NCI-H128 (cell line): ENCODE data around the gene TBC1D22A.

Source experiments
- DNase-seq: peaks from one replicate; lab custom pipeline; 2025; ENCODE audit not compliant: unreplicated experiment; lab: John Stamatoyannopoulos, UW

The TBC1D22A gene

DNA sequence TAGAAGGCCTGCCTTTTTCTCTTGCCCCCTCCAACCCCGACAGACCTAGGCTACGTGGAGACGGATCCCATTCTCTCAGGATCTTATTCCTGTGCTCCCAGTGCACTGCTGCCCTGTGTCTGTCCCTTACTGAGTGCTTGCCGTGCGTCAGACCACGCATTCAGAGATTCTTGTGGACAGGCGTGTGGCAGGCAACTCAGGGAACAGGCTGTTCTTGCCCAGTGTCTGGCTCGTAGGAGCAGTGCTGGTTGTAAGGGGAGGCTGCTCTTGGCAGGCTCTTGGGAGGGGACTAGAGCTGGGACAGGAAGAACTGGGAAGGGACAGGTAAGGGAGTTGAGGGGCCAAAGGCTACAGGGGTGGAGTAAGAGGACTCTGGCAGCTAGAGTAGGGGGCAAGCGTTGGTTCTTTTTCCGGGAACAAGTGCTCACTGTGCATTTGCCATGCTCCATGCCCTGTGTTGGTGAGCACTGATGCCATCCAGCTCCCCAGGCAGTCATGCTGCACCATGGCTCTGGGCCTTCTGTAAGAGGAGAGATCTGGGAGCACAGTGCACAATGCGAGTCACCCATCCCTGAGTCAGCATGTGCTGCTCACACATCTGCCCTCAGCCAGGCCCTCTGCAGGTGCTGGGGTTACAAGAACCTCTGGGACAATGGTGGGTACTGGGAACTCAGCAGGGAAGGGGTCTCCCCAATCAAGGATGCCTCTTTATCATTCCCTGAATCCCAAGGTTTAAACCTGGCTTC, 119.1 kb downstream of the TBC1D22A start:
- no peak for DNase-seq

DNA sequence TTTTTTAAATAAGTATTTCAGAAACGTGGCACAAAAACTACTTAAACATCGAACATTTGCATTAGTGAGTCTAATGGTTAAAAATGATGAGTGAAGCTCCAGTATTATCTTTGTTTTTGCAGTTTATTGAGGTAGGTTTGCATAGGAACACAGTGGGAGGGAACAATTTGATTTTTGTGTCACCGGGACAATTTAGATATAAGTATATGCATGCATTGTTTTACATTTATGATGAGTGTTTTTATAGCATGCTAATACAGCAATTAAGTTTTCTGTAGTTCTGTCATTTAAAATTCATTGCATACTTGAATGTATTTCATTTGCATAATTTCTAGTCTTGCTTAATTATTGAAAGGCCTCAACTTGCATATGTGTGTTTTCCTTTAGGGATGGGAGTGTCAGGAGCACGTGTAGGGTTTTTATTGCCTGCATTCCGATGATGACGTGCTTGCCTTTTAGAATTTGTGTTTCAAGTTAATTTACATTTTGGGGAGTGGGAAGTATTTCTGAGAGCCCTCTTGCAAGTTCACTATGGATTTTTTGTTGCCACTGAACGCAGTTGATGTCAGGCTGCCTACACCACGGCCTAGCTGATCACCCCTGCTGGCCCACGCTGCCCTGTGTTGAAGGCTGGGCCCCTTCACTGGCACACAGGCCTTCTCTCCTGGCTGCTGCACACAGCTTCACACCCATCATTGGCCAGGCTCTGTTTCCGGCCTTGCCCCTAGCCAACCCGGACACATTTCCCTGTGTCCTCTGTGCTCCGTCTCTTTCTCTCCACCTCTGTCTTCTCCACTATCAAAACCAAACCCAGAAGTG, 120.9 kb downstream of the TBC1D22A start:
- DNase-seq, result no peak

DNA sequence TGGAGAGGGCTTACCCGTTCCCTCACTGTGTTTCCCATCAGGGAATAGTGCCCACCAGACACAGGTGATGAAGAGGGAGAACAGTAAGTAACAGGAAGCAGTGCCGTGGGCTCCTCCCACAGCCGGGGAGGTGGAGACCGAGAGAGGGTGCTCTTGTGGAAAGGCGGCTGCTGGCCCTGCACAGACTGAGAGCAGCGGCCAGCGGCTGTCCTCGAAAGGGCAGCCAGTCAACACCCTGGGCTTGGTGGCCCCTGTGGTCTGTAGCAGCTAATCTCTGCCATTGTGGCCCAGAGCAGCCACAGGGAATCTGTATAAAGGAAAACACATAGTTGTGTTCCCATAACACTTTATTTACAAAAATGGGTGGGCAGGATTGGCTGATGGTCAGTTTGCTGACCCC, 121.9 kb downstream of the TBC1D22A start:
- DNase-seq, result no peak

DNA sequence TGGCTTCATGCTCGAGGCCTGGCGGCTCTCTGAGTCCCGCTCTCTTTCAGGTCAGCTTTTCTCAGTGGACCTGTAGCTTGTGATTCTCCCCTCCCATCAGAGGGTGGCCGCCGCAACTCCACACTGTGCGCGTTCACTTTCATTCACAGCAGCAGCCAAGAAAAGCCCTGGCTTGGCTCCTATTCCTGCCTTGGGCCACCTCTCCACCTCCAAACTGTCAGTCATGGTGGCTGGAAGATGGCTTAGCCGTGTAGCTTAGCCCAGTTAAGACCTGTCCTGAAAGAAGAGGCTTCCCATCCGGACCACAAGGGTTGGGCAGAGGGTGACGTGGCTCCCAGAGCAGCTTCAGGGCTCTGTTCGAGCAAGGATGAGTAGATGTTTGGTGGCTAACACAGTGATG, 125.5 kb downstream of the TBC1D22A start:
- DNase-seq, result no peak

DNA sequence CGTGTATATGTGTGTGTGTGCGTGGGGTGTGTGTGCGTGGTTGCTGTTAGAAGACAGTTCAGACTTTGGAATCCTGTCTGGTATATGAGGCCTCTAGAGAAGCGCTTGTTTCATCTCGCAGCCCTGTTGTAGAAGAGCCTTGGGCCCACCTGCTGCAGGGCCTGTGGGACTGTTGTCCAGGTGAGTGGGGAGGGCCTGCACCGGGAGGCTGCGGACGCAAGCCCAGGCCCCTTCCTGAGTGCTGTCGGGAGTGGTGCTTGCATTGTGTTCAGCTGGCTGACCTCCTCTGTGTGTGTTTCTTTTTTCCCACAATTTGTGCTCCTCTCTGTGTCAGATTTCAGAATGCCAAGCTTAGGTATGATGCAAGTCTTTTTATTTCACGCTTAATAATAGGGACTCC, 128.4 kb downstream of the TBC1D22A start:
- DNase-seq, result no peak

DNA sequence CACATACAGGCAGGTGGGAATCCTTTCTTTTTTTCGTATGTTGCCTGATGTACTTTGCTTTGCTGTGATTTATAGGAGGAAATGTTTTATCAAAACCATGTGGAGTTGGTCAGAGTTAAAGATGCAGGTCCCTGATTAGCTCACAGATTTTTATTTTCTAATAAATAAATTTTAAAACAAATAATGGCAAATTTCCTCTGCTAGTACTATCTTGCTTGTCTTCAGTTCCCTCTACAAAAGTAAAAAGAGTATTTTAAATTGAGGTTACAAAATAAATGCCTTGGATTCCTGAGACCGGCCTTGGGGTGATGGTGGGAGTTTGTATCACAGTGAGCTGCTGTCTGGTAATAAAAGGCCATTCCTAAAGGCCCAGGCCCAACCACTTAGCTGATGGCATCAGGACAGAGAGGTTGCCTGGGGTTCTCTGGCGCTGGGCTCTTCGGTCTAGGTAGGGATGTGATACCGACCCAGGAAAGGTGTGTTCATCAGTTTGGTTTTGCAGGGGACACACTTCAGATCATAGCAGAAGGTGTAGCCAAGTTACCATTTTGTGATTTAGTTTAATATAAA, 129.0 kb downstream of the TBC1D22A start:
- no peak for DNase-seq

DNA sequence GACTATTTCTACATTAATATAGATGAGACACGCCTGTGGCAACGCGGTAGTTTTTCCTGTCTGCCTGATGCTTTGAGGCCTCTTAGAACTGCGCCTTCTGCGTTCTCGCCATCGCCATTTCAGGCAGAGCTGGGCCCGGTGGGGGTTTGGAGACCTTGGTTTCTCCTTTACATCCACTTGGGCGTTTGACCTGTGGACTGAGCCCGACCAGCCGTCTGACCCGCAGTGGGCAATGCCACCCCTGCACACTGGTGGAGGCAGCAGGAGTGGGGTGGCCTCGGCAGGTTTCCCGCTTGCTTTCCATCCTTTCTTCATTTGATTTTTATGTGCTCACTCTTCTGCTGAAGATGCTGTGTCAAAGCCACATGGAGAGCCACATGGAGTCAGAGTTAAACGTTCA, 130.4 kb downstream of the TBC1D22A start:
- DNase-seq, result no peak

DNA sequence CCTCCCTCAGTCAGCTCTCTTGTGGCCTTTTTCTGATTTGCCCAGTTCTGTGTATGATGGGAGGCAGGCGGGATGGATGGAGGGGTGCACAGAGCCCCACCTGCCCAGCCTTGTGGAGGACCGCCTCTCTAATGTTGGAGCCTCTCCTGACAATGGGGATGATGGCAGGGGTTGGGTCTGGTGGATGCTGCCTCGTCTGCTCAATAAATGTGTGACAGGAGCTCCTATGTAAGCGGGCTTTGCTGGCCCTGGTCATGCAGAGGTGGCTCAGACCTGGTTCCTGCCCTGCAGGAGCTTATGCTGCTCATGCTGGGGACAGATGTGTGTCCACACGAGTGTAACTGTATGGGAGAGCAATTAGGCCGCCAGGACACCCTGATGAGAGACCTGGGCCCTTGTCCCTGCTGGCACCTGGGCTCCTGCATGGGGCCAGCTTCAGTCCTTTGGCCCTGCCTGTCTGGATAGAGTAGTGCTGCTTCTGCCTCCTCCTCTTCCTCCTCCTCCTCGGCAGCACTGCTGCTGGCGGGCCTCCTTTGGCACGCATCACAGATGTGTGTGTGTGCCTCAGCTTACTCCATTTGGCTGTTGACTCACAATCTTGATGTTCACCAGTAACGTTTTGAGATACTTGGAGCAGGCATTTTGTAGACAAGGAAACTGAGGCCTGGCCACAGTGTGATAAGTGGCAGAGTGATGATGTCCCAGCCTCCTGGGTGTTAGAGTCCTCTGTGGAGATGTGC, 131.0 kb downstream of the TBC1D22A start:
- no peak for DNase-seq

DNA sequence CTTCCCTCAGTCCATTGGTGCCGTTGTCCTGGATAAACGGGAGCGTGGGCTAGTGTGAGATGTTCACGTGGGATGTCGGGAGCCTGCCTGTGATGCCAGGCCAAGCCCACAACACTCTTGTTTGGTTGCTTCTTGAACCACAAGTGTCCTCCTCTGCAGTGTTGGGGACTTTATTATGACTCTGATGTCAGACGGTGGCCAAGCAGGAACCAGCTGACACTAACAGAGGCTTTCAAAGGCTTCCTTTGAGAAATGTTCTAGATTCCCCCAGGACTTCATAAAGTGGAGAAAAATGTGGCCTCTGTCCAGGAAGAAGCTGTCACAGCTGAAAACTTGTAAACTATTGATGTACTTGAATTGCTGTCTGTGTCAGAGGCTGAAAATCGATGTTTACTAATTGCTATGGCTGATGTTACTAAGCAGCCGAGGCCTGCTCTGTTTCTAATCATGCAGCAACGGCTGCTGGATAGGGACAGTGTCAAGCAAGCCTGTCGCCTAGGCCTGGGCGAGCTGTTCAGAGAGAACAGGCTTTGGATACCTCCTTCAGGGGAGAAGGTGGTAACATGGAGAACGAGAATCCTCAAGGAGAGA, 131.7 kb downstream of the TBC1D22A start:
- no peak for DNase-seq

DNA sequence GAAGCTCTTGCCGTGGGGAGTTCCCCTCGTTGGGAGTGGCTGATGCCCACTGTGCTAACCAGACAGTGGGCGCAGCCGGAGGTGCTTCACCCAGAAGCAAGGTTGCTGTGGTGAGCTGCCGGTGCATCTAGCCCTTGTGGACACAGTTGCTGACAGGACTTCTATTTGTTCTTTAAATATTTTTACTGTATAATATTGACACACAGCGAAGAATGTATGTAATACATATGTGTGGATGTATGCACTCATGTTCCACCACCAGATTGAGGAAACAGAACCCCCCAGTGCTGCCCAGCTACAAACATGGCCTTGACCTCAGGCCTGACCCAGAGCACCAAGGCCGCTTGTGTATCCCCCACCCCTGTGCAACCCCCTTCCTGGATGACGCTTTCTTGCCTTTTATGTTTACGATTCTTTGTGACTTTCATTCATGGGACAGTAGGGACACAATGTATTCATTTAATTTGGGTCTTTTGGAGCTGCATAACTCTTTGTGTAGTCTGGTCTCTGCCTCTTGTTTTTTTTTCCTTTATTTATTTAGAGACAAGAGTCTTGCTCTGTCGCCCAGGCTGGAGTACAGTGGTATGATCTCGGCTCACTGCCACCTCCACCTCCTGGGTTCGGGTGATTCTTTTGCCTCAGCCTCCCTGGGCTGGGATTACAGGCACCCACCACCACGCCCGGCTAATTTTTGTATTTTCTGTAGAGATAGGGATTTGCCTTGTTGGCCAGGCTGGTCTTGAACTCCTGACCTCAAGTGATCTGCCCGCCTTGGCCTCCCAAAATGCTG, 132.6 kb downstream of the TBC1D22A start:
- no peak for DNase-seq

DNA sequence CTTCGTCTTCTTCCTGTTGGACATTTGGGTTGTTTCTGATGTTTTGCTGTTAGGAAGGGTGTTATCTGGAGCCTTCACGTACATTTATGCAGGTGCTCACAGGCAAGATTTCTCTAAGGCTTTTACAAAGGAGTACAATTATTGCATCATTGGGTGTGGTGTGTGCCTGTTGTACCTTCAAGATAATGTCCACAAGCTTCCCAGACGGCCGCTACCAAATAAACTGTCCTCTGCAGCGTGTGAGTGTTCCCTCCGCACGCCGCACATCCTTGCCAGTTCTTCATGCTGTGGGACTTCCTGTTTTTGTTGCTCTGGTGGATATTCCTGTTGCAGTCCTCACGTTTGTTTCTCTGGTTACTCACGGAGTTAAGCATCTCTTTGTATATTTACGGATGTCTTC, 133.3 kb downstream of the TBC1D22A start:
- no peak for DNase-seq

DNA sequence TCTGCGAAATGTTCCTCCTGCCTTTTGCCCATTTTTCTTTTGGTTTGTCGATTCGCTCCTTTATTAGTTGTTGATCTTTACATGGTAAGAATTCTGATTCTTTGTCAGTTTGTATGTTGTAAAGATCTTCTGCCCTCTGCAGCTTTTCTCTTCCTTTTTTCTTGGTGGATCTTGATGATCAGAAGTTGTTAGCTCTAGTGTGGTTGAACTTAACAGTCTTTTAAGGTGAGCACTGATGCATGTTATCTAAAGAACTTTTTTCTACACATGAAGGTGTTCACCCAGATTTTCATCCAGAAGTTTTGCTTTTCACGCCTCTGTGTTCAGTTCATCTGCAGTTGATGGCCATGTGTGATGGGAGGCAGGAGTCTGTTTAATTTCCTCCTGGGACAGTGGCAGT, 133.7 kb downstream of the TBC1D22A start:
- DNase-seq, result no peak

DNA sequence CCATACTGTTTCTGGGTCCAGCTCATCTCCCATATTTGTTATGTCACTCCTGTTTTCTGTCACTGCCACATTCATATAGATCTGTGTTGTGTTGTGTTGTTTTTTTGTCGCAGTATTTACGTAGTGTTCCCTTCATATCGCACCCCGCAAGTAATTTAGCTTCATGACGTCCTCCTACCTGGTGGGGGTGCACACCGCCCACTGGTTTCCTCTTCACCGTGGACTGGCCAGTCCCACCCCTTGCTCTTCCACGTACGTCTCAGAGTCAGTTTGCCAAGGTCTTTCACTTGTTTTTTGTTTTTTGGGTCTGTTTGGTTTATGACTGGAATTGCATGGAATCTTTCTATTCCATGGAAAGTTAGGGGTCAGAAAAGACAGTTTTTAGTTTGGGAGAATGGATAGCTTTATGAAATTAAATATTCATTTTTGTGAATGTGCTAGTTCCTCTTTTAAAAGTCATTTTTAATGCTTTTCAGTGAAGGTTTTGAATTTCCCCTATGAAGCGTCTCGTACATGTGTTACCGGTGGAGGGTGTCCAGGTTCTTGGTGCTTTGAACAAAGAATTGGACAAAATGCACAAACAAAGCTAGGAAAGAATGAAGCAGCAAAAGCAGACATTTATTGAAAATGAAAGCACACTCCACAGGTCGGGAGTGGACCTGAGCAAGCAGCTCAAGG, 134.3 kb downstream of the TBC1D22A start:
- DNase-seq, result no peak

DNA sequence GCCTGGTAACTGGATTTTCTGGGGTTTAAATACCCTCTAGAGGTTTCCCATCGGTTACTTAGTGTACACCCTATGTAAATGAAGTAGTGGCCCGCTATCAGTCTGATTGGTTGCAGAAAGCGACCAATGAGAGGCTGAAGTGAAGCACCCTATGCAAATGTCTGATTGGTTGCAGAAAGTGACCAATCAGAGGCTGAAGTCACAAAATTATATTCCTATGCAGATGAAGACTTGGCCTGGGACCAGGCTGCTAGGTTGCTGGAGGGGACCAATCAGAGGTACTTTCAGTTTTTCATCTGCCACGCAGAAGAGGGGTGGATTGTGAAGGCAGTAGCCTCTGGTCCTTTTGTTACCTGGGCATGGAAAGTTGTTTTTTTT, 134.8 kb downstream of the TBC1D22A start:
- no peak for DNase-seq

DNA sequence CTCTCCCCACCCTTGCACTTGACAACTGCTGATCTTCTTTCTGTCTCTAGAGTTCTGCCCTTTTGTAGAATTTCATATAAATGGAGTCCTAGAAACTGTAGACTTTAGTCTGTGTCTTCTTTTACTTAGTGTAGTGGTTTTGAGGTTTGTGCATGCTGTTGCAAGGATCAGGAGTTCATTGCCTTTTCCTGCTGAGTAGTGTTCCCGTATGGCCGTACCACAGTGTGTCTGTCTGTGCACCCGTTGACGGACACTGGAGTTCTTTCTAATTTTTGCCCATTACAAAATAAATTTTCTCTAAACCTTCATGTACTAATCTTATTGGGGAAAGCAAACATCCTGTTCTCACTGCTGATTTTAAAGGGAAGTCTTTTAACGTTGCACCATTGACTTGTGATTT, 138.1 kb downstream of the TBC1D22A start:
- DNase-seq, result no peak

DNA sequence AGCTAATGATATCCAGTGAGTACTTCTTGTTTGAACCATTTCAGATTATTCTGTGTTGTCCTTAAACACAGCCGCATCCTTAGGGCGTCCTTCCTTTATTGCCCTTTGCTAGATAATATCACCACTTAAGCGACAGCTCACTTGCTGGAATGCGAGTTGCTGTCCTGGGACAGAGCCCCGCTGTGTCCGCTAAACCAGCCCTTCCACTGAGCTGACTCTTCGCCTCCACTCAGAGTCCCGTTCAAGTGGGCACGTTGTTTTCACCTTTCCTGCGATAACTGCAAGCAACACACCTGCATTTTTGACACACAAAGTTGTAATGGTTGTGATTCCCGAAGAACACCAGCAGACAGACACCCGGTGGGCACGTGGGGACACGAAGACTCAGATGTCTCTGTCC, 140.0 kb downstream of the TBC1D22A start:
- no peak for DNase-seq

DNA sequence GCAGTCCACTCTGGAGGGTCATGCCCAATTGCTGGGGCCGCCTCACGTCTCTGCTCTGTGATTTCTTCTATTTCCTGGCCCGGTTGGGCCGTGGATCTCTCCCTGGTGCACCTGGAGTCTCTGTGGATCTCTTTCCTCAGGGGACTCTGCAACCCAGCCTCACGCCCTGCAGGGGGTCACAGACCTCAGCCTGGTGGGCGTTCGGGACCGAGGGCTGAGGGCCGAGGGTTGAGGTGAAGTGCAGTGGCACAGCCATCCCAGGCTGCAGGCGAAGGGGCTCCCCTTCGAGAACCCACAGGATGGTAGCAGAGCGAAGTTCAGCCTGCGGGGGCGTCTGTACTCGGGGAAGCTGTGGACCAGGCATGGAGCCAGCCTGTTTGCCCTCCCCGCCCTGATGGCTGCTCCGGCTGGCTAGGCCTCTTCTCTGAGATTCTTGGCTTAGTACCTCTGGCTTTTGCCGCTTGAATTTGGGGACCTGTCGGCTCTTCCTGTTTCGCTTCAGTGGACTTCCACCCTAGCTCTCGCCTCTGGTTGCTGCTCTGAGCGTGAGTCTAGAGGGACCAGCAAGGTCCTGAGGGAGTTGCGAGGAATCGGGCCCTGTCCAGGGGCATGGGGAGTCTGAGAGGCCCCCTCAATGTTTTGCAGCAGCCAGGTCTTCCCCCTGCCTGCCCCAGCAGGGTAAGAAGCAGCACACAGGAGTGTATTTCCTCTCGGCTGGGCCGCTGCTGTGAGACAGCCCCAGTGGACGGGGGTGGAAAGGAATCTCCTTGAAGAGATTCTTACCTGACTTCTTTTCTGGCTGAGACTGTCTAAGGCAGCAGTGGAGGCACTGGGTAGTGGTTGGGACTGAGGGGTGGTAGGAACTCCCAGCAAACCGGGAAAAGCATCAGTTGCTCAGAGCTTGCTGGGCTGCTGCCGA, 140.8 kb downstream of the TBC1D22A start:
- no peak for DNase-seq

DNA sequence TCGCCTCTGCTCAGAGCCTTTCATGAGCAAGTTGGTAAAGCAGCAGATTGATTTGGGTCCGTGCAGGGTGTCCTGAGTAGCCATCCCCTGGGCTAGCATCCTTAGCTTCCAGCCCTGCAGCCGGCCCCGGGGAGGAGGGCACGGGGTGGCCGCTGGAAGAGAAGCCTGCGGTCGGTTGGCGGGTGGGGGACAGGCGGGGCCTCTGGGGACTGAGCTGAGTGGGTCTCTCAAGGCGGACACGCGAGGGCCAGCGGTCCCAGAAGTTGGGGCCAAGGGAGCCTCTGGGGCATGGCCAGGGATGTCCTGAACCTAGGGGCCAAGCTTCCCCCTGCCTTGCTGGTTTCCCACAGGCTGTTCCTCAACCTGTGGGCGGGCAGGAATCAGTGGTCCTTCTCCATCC, 143.0 kb downstream of the TBC1D22A start:
- DNase-seq, result no peak

DNA sequence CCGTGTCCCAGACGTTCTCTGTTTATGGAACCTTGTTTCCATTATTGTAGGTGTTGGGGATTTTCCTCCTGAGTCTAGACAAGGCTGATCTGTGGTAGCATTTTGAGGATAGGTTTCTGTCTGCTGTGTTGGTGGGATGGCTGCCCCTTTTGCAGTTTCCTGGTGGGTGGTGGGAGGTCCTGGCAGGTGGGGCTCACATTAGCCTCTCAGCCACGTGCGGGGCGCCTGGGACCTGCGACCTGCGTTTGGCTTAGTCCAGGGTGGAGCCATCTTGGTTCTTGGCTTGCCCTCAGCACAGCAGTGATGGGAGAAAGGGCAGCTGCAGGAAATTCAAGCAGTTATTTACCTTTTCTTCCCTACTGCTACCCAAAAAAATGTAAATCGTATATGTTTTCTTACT, 143.4 kb downstream of the TBC1D22A start:
- no peak for DNase-seq
